Inflammatory macrophage treated with lipopolysaccharide for 4 hours (primary cell): Measurements from ENCODE around the gene ADAD2.

ENCODE experiments used
- DNase-seq: peaks from one replicate; pipeline ENCODE4 v3.0.0-alpha.2; 2020

Gene ADAD2

DNA sequence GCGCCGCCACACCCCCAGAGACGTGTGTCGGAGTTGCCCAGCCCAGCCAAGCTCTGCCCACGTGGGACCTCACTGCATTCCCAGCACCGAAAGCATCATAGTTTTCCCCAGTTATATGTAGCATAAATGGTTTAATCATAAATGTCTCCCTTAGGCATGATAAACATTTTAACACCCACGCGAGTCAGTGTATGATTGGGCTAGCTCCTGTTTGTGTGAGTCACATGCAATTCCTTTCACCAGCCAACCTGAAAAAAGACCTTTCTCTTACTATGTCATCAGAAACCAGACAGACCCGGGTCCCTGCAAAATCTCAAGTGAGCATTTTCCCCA is 13.2 kb upstream of the ADAD2 start:
- DNase-seq: no peak

DNA sequence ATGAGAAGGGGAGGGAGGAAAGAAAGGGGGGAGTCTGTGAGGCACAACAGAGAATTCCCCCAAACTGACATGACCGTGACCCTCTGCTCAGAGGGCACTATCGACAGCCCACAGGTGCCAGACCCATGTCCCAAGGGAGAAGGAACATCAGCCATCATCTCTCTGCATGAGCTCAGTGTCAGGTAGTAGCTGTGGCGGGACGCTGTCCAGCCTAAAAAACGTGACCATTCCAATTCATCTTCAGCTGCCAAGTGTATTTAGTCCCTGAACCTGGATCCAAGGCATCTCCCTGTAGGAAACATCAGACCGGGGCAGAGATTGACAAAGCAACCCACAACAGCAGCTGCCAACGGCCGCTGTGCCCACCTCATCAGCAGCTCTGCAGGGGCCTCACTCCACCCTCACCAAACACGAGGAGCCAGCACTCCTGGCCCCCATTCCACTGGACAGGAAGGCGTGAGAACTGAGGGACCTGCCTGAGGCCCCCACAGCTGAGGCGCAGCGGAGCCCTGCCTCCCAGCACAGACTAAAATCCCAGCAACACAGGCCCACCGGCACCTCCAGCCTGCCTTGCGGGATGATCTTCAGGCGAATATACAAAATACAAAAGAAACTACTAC is 12.7 kb upstream of the ADAD2 start:
- DNase-seq: no peak

DNA sequence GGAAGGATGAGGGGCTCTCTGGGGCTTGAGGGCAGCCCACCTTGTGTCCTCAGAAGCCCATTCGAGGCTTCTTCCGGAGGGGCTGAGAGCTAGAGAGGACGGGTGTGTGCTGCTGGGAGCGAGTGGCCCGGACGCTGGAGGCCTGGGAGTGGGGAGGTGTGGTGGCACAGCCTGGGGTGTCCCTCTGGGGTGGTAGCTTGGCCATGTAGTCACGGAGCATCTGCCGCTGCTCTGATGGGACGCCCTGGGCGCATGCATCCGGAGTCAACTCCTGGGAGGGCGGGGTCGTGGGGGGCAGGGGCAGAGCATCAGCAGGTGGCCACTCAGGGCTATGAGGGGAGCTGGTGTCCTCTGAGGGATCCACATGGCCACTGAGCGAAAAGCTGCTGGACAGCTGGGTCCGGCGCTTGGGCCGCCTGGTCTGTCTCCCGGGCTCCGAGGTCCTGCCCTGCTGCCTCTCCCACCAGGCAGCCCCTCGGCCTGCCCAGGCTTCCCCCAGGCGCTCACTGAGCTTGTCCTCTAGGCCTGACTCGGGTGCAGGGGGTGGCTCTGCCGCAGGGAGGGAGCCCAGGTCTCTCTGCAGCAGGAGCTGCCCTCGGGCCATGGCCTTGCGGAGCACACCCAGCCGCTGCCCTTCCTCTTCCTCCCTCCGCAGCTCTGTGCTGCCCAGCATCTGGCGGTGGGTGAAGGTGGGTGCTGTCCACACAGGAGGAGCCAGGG is 11.9 kb upstream of the ADAD2 start:
- DNase-seq: no peak

DNA sequence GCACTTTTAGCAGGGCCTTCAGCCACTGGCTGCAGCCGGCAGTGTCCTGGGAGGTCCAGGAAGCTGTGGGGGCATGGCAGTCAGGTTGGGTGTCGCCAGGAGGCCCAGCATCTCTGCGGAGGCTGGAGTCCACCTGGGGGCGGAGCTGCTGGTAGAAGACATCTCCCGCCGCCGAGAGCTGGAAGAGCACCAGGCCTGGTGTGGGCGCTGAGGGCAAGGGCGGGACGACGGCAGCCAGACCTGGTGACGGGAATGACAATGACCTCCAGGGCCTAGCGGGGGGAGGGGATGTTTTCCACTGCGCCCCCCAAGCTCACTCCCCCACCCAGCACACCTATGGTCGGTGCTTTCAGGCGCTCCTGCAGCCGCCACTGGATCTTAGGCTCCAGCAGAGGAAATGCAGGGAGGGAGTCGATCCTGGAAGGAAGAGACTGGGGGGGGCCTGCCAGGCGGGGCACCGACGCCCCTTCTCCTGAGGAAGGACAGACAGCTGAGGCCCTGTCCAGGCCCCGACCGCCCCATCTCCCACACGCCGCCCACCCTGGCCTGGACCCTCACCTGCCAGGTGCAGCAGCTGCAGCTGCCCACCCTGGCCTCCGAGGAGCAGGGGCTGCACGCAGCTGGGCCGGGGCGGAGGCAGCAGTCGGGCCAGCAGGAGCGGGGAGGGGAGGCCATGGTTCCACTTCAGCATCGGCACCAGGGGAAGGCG is 11.2 kb upstream of the ADAD2 start:
- DNase-seq: no peak

DNA sequence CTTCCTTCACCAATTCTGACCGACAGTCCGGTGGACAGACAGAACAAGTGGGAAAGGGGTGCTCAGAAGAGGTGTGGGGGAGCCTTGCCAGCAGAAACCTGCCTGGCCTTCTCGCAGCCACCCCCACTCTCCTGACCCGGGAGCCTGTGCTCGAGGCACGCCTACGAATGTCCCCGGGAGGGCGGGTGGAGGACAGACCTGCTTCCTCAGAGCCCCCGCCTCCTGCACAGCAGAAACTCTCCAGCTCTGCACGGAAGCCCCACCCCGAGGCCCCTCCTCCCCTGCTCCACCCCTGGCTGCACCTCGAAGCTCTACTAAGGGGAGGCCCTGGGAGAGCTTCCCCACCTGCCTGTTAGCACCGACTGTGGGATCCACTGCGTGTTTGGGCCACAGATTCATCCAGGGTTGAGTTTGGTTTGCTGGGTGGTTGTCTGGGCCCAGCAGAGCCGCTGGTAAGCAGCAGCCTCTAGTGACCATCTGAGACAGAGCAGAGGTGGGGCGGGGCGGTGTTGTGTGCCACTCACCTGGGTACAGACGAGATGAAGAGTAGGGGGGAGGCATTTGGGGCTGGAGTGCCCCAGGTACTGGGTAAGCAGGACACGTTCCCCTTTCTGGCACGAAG is 10.3 kb upstream of the ADAD2 start:
- no peak for DNase-seq

DNA sequence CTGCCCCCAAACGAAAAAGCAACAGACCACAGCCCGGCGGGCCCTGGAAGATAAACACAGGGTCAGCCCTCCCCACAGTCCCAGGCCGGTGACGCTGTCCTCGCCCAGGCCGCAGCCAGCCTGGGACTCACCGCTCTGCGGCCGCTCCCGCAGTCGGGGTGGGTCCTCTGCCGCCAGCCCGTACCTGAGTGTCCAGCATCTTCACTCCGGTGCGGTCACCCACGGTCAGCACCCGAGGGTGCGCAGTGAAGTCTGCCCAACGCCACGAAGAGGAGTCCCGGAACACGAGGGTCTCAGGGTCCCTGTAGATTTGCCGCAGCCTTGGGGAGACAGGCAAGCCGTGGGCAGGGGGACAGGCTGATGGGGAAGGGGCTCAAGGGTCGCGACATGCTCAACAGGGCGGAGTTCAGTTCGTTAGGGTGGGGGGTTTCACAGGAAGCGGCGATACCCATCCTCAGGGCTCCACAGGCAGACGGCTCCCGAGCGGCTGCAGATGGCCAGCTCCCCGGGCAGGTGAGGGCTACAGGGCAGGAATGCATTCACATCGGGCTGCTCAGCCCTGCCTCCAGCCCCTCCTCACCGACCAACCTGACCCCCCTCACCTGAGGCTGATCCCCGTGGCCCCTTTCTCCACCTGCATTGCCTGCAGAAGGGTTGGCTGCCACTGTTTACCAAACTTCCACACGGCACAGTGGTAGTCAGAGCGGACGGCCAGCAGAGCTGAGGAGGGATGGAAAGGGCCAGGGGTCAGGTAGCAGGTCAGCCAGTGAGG is 9.6 kb upstream of the ADAD2 start:
- DNase-seq: no peak

DNA sequence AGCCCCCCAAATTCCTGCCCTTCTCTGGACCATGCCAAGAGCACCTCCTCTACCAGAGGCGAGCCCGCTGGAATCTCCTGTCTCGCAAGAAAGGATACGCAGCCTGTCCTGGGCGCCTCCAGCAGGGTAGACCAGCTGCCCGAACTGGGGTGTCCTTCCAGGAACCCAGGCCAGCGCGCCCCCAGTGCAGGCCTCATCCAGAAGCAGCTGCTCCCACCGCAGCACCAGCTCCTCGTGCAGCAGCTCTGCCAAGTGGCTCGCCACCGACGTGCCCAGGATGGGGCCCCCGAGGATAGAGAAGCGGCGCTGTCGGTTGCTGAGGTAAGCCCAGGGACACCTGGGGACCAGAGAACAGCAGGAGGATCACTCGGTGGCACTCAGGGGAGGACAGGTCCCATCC is 8.9 kb upstream of the ADAD2 start:
- no peak for DNase-seq

DNA sequence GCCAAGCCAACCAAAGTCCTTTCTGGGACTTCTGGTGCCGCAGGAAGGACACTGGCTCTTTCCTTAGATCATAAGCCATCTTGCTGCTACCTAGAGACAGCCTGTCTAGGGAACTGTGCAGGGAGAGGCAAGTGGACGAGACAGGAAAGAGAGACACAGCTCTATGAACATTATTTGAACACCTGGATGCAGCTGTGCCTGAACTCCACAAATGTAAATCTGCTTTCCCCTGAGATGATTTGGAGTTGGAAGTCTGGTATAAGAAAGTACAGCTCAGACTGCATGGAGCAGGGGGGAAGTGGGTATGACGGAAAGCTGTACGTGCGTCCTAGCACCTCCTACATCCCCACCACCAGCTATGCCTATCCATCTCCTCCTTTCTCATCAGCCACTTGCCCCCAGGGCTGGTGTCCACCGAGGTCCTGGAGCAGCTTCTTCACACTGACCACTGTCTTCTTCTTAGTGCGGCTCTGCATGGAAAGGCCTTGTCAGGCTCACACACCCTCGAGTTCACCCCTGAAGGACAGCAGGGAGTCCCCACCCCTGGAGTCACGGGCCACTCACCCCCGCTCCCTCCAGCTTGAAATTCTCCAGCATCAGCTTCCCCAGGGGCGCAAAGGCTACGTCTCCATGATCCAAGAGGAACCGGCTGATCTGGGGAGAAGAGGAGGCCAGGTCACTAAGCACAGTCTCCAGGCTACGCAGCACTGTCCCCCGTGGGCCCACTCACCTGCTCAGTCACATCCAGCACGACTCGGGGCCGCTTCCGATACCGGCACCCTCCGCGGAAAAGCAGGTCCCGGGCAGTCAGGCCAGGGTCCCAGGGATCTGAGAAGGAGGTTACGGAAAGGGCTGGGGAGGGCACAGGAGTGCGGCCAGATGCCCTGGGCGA is 8.0 kb upstream of the ADAD2 start:
- no peak for DNase-seq

DNA sequence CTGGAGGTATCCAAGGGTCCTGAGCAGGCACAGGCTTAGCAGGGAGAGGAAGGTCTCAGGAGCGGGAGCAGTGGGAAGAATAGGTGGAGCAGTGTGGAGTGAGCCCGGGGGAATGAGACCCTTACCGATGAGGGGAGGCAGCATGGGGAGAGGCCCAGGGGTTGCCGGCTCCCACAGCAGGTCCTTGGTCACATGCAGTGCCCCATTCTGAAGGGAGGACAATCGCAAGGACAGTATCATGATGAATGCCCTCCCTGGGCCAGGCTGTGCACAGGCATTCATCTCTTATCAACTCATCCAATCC is 7.4 kb upstream of the ADAD2 start:
- no peak for DNase-seq

DNA sequence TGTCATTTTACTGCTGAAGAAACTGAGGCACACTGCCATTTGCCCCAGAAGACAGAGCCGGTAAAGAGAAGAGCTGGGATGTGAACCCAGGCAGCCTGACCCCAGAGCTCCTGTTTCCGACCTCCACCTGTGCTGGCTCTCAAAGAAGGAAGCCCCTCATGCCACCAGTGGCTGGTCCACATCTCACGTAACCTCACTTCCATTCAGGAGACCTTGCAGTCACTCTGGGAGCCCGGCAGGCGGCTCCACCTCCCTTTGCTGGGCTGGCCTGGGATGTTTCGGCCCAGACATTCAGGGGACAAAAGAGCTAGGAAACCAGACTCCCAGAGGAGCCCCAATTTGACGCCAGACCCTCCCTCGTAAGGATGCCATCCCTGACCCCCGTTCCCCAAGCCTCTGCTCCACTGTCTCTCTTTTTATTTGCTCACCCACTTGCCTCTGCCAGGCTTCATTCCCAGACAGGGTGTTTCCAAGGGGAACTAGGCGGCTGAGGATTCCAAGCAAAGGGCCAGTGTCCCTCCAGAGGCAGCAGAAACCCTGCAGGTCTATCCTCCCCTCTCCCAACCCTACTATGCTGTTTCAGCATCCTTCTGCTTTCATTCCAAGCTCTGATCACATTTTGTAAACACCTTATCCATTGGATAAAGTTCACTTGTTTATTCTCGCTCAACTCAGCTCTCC is 6.9 kb upstream of the ADAD2 start:
- DNase-seq: no peak

DNA sequence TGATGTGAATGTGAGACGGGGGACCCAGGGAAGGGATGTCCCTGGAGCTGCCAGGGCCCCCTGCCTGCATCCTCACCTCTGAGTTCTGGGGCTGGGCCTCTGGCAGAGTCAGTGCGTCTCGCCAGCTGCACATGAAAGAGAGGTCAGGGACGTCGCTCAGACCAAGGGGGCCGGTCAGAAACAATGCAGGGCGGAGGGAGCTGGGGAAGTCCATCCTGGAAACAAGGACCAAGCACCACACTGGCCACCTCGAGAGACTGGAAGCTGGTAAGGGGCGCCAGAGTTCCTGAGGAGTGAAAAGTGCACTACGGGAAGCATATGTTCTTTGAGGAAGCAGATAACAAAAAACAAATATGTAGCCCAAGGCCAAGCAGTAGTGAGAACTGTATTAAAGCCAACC is 6.2 kb upstream of the ADAD2 start:
- DNase-seq: no peak

DNA sequence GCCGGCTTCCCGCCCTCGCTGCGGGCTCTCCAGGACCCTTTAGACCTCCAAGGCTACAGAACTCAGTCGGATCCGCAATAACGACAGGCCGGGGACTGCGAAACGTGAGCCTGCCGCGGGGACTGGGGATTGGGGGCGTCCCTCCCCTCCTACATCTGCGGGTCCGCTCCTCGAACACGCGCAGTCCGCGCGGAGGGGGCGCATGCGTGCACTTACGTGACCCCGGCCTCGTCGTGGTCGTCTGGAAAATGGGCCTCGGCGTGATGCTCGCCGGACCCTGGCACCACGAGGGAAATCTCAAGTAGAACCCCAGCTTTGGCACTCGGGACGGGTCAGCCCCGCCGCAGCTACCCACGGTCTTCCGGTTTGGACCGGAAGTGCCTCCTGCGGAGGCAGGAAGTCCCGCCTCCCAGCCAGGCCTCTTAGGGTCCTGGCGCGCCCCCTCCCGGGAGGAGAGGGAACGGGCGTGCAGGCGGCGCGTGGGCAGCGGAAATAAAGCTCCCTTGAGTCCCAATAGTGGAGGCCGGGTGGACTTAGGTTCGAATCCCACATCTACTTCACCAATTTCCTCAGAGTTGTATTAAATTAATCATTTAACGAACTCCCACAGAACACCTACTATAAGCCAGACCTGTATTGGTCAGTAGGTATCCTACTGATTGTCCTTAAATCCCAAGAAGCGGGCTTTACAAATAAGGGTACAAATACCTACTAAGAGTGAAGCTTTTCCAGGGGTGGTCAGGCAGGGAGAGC is 4.1 kb upstream of the ADAD2 start, which contains the start of gene TAF1C:
TAF1C (minus strand) TSS at position 373 of the 753 bp plus-strand sequence. CDS start 2,069 bp downstream, outside the sequence.
- DNase-seq: peak; percentile 97

DNA sequence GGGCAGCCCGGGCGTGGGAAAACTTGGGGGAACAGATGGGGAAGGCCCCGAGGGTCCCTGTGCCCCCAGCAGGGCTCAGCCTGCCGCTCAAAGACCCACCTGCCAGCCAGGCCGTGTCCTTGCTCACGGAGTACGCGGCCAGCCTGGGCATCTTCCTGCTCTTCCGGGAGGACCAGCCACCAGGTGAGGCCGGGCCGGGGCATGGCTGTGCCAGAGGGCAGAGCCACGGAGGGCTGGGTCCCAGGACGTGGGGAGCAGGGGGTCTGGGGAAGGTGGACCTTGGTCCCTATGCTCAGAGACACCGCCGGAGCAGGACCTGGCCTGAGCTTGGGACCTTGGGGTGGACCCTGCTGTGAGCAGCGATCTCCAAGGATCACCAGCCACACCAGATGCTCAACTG is 509 bp downstream of the ADAD2 start:
- DNase-seq: no peak

DNA sequence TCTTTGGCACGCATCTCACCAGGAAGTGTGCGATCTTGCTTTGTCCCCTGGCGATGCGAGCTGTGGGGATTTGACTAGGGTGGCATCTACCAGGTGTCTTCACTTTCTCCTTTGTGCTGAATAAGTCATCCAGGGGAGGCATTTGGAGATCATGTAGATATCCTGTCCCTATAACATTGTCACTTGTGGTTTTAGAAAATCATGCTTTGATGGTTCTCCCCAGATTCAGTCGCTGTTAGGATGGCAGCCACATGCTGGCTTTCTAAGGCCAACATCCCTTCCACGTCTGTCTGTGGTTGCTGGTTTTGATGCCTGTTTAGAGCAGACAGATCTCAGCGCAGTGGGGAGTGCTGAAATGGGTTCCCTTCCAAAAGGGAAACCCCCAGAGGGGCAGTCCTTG is 2.5 kb downstream of the ADAD2 start:
- no peak for DNase-seq

DNA sequence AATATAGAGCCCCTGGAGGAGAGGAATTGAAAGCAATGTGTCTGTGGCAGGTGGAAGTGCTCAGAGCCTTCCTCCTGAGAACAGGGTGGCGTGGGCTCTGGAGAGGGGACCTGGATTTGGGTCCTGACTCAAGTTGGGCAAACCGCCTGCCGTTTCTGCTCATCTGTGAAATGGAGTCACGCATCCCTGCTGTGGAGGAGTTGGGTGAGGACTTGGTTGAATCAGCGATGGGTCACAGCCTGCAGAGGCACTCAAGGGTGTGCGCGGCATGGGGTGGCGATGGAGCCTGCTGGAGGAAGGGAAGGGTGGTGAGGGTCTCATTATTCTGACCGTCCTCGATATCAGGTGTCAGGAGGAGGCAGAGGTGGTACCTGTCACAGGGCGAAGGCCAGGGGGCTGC is 3.1 kb downstream of the ADAD2 start:
- no peak for DNase-seq

DNA sequence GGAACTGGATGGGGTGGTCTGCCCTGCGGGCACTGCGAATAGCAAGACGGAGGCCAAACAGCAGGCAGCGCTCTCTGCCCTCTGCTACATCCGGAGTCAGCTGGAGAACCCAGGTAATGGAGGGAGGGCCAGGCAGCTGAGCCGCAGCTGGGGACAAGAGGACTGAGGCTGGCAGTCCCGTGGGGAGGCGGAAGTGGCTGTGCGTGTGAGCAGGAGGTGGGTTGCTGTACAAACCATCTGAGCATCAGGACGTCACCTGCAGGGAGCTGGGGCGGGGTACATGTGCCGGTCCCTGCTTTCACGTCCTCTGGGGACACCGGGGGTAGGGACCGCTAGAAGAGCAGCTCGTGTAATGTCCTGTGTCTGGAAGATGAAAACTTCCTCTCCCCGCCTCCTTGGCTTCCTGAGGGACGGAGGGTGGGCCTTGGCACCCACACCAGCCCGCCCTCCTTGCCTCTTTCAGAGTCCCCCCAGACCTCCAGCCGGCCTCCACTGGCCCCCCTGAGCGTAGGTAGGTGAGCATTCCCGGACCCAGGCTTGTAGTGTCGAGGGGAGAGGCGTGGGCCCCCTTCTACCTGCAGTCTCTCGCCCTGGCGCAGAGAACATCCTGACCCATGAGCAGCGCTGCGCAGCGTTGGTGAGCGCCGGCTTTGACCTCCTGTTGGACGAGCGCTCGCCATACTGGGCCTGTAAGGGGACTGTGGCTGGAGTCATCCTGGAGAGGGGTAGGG is 3.7 kb downstream of the ADAD2 start:
- no peak for DNase-seq

DNA sequence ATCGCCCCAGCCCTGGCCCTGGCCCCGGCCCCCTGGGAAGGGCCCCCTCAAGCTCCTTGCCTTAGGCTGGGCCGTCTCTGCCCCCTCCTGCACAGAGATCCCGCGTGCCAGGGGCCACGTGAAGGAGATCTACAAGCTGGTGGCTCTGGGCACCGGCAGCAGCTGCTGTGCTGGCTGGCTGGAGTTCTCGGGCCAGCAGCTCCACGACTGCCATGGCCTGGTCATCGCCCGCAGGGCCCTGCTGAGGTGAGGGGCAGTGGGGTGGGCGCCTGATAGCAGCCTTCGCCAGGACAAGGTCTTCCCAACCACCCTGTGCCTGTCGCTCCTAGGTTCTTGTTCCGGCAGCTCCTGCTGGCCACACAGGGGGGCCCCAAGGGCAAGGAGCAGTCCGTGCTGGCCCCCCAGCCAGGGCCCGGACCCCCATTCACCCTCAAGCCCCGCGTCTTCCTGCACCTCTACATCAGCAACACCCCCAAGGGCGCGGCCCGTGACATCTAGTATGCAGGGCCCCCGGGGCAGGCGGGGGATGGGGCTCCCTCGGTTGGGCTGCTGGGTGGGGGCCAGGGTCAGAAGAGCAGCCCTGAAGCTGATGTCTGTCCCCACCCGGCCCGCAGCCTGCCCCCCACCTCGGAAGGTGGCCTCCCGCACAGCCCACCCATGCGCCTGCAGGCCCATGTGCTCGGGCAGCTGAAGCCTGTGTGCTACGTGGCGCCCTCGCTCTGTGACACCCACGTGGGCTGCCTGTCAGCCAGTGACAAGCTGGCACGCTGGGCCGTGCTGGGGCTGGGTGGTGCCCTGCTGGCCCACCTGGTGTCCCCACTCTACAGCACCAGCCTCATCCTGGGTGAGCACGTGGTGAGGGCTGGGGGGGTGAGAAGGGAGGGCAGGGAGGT is 4.5 kb downstream of the ADAD2 start:
- DNase-seq: no peak

DNA sequence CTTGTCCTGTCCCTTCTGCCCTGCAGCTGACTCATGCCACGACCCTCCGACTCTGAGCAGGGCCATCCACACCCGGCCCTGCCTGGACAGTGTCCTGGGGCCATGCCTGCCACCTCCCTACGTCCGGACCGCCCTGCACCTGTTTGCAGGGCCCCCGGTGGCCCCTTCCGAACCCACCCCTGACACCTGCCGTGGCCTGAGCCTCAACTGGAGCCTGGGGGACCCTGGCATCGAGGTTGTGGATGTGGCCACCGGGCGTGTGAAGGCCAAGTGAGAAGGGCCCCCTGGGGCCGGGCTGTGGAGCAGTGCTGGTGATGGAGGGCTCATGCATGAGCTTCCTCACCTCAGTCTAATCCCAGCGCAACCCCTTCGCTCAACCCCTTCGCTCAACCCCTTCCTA is 5.1 kb downstream of the ADAD2 start:
- DNase-seq: no peak
